ENCODE measurements around the gene DIDO1.
"Not testable (repeated sequence)": the region's sequence is repeated elsewhere in the genome, so short reads cannot be mapped to it uniquely, and the experiment has no call there.

DIDO1 gene

GRCh38 chr20:62881662-62882395 lies 44.5 kb downstream of the DIDO1 start:
- DNase-seq (ENCODE audit: low spot score in 2 of 2) = no peak
- Mint-ChIP-seq H3K36me3 (peaks cover 20% of the 10 kb centered on the region), H3K4me1 (peaks cover 10% of the 10 kb centered on the region), H3K9me3 (no peaks in the 10 kb centered on the region), H3K4me3 (no peak overlapping the region), H3K27ac (peak overlapping the region; percentile 48)
- no peak for ATAC-seq

GRCh38 chr20:62880935-62881661 lies 45.2 kb downstream of the DIDO1 start:
- H3K4me3 Mint-ChIP-seq = no peak overlapping the region
- H3K9me3 Mint-ChIP-seq = no peaks in the 10 kb centered on the region
- peaks cover 13% of the 10 kb centered on the region for H3K36me3 Mint-ChIP-seq
- DNase-seq (ENCODE audit: low spot score in 2 of 2) = no peak
- no peak for ATAC-seq
- peak overlapping the region; percentile 48 for H3K27ac Mint-ChIP-seq
- H3K4me1 Mint-ChIP-seq = peaks cover 11% of the 10 kb centered on the region

GRCh38 chr20:62880147-62880934 lies 46.0 kb downstream of the DIDO1 start:
- Mint-ChIP-seq H3K36me3 (peaks cover 16% of the 10 kb centered on the region), H3K4me1 (peaks cover 18% of the 10 kb centered on the region), H3K4me3 (no peak overlapping the region), H3K27ac (no peak overlapping the region), H3K9me3 (no peaks in the 10 kb centered on the region)
- DNase-seq (ENCODE audit: low spot score in 2 of 2) (no peak), ATAC-seq (no peak)

- Mint-ChIP-seq H3K4me1 (peaks cover 22% of the 10 kb centered on the region), H3K9me3 (no peaks in the 10 kb centered on the region), H3K4me3 (no peak overlapping the region), H3K27ac (no peak overlapping the region), H3K36me3 (peaks cover 18% of the 10 kb centered on the region)
- no peak for ATAC-seq
- DNase-seq (ENCODE audit: low spot score in 2 of 2) = no peak
These were observed 46.8 kb downstream of the DIDO1 start for GRCh38 chr20:62879275-62880146.

- Mint-ChIP-seq H3K4me3 (no peak overlapping the region), H3K27ac (no peak overlapping the region), H3K4me1 (peaks cover 32% of the 10 kb centered on the region), H3K36me3 (peaks cover 18% of the 10 kb centered on the region), H3K9me3 (no peaks in the 10 kb centered on the region)
- ATAC-seq = no peak
- no peak for DNase-seq (ENCODE audit: low spot score in 2 of 2)
These were observed 47.9 kb downstream of the DIDO1 start for GRCh38 chr20:62878244-62879038.

GRCh38 chr20:62876902-62877816 lies 49.1 kb downstream of the DIDO1 start:
- H3K27ac Mint-ChIP-seq = no peak overlapping the region
- ATAC-seq (peak; percentile 39), DNase-seq (ENCODE audit: low spot score in 2 of 2) (no peak)
- H3K4me3 Mint-ChIP-seq = no peak overlapping the region
- no peaks in the 10 kb centered on the region for H3K9me3 Mint-ChIP-seq
- H3K36me3 Mint-ChIP-seq = peaks cover 16% of the 10 kb centered on the region
- H3K4me1 Mint-ChIP-seq = peaks cover 40% of the 10 kb centered on the region

GRCh38 chr20:62876501-62876901 lies 49.8 kb downstream of the DIDO1 start:
- H3K4me3 Mint-ChIP-seq = no peak overlapping the region
- H3K9me3 Mint-ChIP-seq = no peaks in the 10 kb centered on the region
- H3K27ac Mint-ChIP-seq = no peak overlapping the region
- H3K36me3 Mint-ChIP-seq = peaks cover 10% of the 10 kb centered on the region
- DNase-seq (ENCODE audit: low spot score in 2 of 2) = no peak
- peaks cover 37% of the 10 kb centered on the region for H3K4me1 Mint-ChIP-seq
- ATAC-seq = peak; percentile 31

GRCh38 chr20:62875419-62876361 lies 50.6 kb downstream of the DIDO1 start:
- peaks cover 7% of the 10 kb centered on the region for H3K36me3 Mint-ChIP-seq
- H3K9me3 Mint-ChIP-seq = no peaks in the 10 kb centered on the region
- peaks cover 34% of the 10 kb centered on the region for H3K4me1 Mint-ChIP-seq
- no peak overlapping the region for H3K4me3 Mint-ChIP-seq
- peak overlapping the region; percentile 87 for H3K27ac Mint-ChIP-seq
- peak; percentile 33 for ATAC-seq
- DNase-seq (ENCODE audit: low spot score in 2 of 2) = no peak

GRCh38 chr20:62874964-62875344 lies 51.4 kb downstream of the DIDO1 start:
- no peak for DNase-seq (ENCODE audit: low spot score in 2 of 2)
- Mint-ChIP-seq H3K4me3 (no peak overlapping the region), H3K36me3 (peaks cover 7% of the 10 kb centered on the region), H3K4me1 (peaks cover 34% of the 10 kb centered on the region), H3K27ac (peak overlapping the region; percentile 60), H3K9me3 (no peaks in the 10 kb centered on the region)
- ATAC-seq = no peak

GRCh38 chr20:62873681-62874031 lies 52.6 kb downstream of the DIDO1 start:
- H3K36me3 Mint-ChIP-seq; ATAC-seq; H3K9me3 Mint-ChIP-seq; DNase-seq (ENCODE audit: low spot score in 2 of 2): not testable (repeated sequence)
- H3K27ac Mint-ChIP-seq = peak overlapping the region; percentile 60
- H3K4me1 Mint-ChIP-seq = peaks cover 34% of the 10 kb centered on the region
- H3K4me3 Mint-ChIP-seq = peak overlapping the region; percentile 32

GRCh38 chr20:62873280-62873679 lies 53.0 kb downstream of the DIDO1 start:
- ATAC-seq (no peak), DNase-seq (ENCODE audit: low spot score in 2 of 2) (no peak)
- Mint-ChIP-seq H3K27ac (peak overlapping the region; percentile 60), H3K9me3 (no peaks in the 10 kb centered on the region), H3K4me3 (no peak overlapping the region), H3K4me1 (peaks cover 34% of the 10 kb centered on the region), H3K36me3 (peaks cover 7% of the 10 kb centered on the region)

GRCh38 chr20:62872862-62873261 lies 53.4 kb downstream of the DIDO1 start:
- H3K27ac Mint-ChIP-seq = no peak overlapping the region
- peaks cover 34% of the 10 kb centered on the region for H3K4me1 Mint-ChIP-seq
- DNase-seq (ENCODE audit: low spot score in 2 of 2) = no peak
- no peak for ATAC-seq
- no peak overlapping the region for H3K4me3 Mint-ChIP-seq
- H3K36me3 Mint-ChIP-seq = peaks cover 7% of the 10 kb centered on the region
- no peaks in the 10 kb centered on the region for H3K9me3 Mint-ChIP-seq
